Uterus (tissue), 2 donors: ENCODE results near the gene FOXE3.

Experiments
- POLR2A ChIP-seq, 2 donors: fragments of 450-650 bp; IDR thresholded peaks; one replicate each; pipeline ENCODE4 v1.6.1; 2016; ENCODE audit warnings: antibody characterized with exemption in 2 of 2, mild to moderate bottlenecking in 1 of 2, moderate library complexity in 1 of 2
- TF ChIP-seq, protein P1 (sequence below), 4 experiments: fragments of 200-600 bp in 2 of 4; fragments of 450-650 bp in 2 of 4; sonication (generic) in 2 of 4; IDR thresholded peaks; one replicate each; pipeline ENCODE4 v1.5.1; 2016 to 2019; ENCODE audit warnings: antibody characterized with exemption in 4 of 4, mild to moderate bottlenecking in 2 of 4, moderate library complexity in 1 of 4

GRCh38 chr1:47384083-47384482 is 32.0 kb upstream of the FOXE3 start:
- TF ChIP-seq, protein P1, sequence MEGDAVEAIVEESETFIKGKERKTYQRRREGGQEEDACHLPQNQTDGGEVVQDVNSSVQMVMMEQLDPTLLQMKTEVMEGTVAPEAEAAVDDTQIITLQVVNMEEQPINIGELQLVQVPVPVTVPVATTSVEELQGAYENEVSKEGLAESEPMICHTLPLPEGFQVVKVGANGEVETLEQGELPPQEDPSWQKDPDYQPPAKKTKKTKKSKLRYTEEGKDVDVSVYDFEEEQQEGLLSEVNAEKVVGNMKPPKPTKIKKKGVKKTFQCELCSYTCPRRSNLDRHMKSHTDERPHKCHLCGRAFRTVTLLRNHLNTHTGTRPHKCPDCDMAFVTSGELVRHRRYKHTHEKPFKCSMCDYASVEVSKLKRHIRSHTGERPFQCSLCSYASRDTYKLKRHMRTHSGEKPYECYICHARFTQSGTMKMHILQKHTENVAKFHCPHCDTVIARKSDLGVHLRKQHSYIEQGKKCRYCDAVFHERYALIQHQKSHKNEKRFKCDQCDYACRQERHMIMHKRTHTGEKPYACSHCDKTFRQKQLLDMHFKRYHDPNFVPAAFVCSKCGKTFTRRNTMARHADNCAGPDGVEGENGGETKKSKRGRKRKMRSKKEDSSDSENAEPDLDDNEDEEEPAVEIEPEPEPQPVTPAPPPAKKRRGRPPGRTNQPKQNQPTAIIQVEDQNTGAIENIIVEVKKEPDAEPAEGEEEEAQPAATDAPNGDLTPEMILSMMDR (IDR thresholded peaks at IDR 0.05), result no peak
- TF ChIP-seq POLR2A (IDR thresholded peaks at IDR 0.05), result no peak
